ENCODE data around the gene INPP5J. TPM values are rescaled to one million over a fixed set of nuclear protein-coding genes. Genes with fewer than 3 reads are reported as not detected.

Gene INPP5J
- total and polyA plus RNA-seq, 2 experiments from 2014 or later, result 4.8 to 14.5 TPM

DNA sequence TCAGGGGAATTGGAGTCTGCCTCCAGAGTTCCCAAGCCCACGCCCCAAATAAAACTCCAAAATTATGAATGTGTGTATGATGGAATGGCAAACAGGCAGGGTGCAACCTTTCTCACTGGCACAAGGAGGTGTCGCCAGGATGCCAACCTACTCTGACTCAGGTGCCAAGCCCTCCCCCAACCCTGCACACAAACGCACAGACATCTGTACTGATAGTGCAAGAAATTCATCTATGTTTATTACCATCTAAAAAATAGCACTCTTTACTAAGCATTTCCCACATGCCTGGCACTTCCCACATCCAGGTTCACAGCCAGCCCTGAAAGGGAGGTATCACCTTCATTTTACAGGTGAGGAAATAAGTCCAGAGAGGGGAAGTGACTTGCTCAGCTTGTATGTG is 16.3 kb downstream of the INPP5J start:
- Mint-ChIP-seq H3K27me3 (ENCODE audit: insufficient read depth, low read depth, poor library complexity) (peaks cover 4% of the 10 kb centered on the region), H3K4me3 (peak overlapping the region; percentile 86), H3K9me3 (no peaks in the 10 kb centered on the region), H3K27ac (no peak overlapping the region), H3K4me1 (peaks cover 16% of the 10 kb centered on the region), H3K36me3 (ENCODE audit: low read depth) (peaks cover 25% of the 10 kb centered on the region)
- H3K4me2 ChIP-seq, result peak overlapping the region; percentile 84
- ATAC-seq, result no peak
- H3K27ac ChIP-seq (ENCODE audit: low read depth), result no peak overlapping the region
- H3K79me2 ChIP-seq (replicated peaks; ENCODE audit: insufficient read depth), result peaks cover 25% of the 10 kb centered on the region
- no peaks in the 10 kb centered on the region for H3F3A ChIP-seq (replicated peaks; ENCODE audit: low read depth)
- H4K20me1 ChIP-seq (replicated peaks; ENCODE audit: insufficient read depth), result peaks cover 6% of the 10 kb centered on the region; the same call in 1 of the 2 replicates
- H3K9me2 ChIP-seq (ENCODE audit: insufficient read depth), result no peaks in the 10 kb centered on the region
- DNase-seq (ENCODE audit: low spot score), result no peak
- no peak overlapping the region for H2AFZ ChIP-seq
- peaks cover 17% of the 10 kb centered on the region for H3K36me3 ChIP-seq (ENCODE audit: insufficient read depth)
- peak overlapping the region; percentile 76 for H3K4me3 ChIP-seq
- peaks cover 21% of the 10 kb centered on the region for H3K4me1 ChIP-seq (ENCODE audit: insufficient read depth)
- H3K27me3 ChIP-seq (ENCODE audit: insufficient read depth), result no peaks in the 10 kb centered on the region
- TF ChIP-seq JUNB (IDR thresholded peaks at IDR 0.05; ENCODE audit: unreplicated experiment) (no peak), STAT1 (IDR thresholded peaks at IDR 0.05; ENCODE audit: unreplicated experiment) (no peak), CREB1 (CRISPR knock-in tag; IDR thresholded peaks at IDR 0.05; ENCODE audit: low read depth) (no peak), ZNF331 (CRISPR knock-in tag; IDR thresholded peaks at IDR 0.05; ENCODE audit: low read depth) (no peak), NANOG (IDR thresholded peaks at IDR 0.05; ENCODE audit: borderline replicate concordance) (no peak), ZNF114 (CRISPR knock-in tag; IDR thresholded peaks at IDR 0.05) (no peak), EZH2phosphoT487 (IDR thresholded peaks at IDR 0.05; ENCODE audit: unreplicated experiment) (no peak), POLR2AphosphoS5 (IDR thresholded peaks at IDR 0.05; ENCODE audit: low read depth) (no peak)
- TF ChIP-seq, protein P1, sequence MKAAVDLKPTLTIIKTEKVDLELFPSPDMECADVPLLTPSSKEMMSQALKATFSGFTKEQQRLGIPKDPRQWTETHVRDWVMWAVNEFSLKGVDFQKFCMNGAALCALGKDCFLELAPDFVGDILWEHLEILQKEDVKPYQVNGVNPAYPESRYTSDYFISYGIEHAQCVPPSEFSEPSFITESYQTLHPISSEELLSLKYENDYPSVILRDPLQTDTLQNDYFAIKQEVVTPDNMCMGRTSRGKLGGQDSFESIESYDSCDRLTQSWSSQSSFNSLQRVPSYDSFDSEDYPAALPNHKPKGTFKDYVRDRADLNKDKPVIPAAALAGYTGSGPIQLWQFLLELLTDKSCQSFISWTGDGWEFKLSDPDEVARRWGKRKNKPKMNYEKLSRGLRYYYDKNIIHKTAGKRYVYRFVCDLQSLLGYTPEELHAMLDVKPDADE (IDR thresholded peaks at IDR 0.05), result no peak
- TF ChIP-seq, protein P2, sequence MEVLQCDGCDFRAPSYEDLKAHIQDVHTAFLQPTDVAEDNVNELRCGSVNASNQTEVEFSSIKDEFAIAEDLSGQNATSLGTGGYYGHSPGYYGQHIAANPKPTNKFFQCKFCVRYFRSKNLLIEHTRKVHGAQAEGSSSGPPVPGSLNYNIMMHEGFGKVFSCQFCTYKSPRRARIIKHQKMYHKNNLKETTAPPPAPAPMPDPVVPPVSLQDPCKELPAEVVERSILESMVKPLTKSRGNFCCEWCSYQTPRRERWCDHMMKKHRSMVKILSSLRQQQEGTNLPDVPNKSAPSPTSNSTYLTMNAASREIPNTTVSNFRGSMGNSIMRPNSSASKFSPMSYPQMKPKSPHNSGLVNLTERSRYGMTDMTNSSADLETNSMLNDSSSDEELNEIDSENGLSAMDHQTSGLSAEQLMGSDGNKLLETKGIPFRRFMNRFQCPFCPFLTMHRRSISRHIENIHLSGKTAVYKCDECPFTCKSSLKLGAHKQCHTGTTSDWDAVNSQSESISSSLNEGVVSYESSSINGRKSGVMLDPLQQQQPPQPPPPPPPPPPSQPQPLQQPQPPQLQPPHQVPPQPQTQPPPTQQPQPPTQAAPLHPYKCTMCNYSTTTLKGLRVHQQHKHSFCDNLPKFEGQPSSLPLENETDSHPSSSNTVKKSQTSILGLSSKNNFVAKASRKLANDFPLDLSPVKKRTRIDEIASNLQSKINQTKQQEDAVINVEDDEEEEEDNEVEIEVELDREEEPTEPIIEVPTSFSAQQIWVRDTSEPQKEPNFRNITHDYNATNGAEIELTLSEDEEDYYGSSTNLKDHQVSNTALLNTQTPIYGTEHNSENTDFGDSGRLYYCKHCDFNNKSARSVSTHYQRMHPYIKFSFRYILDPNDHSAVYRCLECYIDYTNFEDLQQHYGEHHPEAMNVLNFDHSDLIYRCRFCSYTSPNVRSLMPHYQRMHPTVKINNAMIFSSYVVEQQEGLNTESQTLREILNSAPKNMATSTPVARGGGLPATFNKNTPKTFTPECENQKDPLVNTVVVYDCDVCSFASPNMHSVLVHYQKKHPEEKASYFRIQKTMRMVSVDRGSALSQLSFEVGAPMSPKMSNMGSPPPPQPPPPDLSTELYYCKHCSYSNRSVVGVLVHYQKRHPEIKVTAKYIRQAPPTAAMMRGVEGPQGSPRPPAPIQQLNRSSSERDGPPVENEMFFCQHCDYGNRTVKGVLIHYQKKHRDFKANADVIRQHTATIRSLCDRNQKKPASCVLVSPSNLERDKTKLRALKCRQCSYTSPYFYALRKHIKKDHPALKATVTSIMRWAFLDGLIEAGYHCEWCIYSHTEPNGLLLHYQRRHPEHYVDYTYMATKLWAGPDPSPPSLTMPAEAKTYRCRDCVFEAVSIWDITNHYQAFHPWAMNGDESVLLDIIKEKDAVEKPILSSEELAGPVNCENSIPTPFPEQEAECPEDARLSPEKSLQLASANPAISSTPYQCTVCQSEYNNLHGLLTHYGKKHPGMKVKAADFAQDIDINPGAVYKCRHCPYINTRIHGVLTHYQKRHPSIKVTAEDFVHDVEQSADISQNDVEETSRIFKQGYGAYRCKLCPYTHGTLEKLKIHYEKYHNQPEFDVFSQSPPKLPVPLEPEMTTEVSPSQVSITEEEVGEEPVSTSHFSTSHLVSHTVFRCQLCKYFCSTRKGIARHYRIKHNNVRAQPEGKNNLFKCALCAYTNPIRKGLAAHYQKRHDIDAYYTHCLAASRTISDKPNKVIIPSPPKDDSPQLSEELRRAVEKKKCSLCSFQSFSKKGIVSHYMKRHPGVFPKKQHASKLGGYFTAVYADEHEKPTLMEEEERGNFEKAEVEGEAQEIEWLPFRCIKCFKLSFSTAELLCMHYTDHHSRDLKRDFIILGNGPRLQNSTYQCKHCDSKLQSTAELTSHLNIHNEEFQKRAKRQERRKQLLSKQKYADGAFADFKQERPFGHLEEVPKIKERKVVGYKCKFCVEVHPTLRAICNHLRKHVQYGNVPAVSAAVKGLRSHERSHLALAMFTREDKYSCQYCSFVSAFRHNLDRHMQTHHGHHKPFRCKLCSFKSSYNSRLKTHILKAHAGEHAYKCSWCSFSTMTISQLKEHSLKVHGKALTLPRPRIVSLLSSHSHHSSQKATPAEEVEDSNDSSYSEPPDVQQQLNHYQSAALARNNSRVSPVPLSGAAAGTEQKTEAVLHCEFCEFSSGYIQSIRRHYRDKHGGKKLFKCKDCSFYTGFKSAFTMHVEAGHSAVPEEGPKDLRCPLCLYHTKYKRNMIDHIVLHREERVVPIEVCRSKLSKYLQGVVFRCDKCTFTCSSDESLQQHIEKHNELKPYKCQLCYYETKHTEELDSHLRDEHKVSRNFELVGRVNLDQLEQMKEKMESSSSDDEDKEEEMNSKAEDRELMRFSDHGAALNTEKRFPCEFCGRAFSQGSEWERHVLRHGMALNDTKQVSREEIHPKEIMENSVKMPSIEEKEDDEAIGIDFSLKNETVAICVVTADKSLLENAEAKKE (CRISPR knock-in tag; IDR thresholded peaks at IDR 0.05), result no peak

Data from GM23338 (cell line).